GM12873 (cell line): Measurements from ENCODE around the gene ZNF524.
A peak's percentile ranks its signal among the peaks of the same experiment; 100 is the strongest.

Source experiments
- TF ChIP-seq, protein P1 (sequence below): IDR thresholded peaks from 2 replicates; pipeline ENCODE4 v1.5.1; 2012; ENCODE audit warnings: low read depth, mild to moderate bottlenecking, moderate library complexity, low read length, control low read depth; ENCODE audit not compliant: insufficient read depth; ENCODE audit errors: missing control alignments

The ZNF524 gene

DNA sequence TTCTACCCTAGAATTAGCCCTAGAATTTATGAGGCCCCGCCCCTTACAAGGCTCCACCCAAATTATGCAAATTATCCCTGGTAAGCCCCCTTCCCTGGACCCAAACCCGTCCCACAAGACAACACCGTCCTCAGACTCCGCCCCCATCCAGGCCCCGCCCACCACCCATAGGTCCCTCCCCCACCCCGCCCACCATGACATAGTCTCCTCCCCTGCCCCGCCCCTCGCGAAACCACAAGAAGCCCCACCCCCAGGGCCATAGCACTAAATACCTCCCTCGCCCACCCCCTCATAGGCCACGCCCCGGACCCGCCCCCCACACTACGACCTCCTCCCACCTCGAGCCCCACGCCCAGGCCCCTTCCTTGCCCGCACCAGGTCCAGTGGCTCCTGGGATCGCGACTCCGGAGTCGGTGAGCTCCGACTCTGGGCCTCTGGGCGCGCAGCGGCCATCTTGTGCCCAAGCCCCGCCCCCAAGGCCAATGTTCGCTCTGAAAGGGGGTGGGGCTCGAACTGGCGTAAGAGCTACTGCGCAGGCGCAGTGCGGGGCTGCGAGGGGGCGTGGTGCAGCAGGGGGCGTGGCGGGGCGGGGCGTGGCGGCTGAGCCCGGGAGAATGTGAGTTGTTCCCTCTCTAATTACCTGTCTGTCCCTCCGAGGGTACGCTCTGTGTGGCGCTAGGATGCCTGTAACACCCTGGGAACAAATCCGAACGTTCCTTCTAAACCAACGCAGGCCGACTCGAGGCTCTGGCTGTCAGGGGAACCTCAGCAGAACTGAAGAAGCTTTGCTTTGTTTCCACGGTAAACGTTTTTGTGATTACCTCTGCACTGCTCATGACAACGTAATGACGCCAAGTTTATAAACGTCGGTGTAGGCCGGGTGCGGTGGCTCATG, 24.3 kb downstream of the ZNF524 start, which contains the start of gene ZNF784:
TSS of gene ZNF784 (minus strand) at position 458 of the 895 bp plus-strand sequence. CDS start at position 453, 5 bp downstream.
- TF ChIP-seq, protein P1, sequence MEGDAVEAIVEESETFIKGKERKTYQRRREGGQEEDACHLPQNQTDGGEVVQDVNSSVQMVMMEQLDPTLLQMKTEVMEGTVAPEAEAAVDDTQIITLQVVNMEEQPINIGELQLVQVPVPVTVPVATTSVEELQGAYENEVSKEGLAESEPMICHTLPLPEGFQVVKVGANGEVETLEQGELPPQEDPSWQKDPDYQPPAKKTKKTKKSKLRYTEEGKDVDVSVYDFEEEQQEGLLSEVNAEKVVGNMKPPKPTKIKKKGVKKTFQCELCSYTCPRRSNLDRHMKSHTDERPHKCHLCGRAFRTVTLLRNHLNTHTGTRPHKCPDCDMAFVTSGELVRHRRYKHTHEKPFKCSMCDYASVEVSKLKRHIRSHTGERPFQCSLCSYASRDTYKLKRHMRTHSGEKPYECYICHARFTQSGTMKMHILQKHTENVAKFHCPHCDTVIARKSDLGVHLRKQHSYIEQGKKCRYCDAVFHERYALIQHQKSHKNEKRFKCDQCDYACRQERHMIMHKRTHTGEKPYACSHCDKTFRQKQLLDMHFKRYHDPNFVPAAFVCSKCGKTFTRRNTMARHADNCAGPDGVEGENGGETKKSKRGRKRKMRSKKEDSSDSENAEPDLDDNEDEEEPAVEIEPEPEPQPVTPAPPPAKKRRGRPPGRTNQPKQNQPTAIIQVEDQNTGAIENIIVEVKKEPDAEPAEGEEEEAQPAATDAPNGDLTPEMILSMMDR: no peak

DNA sequence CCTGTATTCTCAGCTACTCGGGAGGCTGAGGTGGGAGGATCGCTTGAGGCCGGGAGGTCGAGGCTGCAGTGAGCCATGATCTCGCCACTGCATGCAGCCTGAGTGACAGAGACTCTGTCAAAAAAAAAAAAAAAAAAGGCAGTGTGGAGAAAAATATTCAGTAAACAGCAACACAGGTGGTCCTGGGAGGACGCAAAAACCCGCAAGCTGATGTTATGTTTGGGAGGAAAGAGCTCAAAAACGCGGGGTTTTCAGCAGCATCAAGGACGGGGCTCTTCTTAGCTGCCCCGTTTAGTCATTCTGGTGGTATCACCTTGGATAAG, 24.9 kb downstream of the ZNF524 start:
- TF ChIP-seq, protein P1: no peak

DNA sequence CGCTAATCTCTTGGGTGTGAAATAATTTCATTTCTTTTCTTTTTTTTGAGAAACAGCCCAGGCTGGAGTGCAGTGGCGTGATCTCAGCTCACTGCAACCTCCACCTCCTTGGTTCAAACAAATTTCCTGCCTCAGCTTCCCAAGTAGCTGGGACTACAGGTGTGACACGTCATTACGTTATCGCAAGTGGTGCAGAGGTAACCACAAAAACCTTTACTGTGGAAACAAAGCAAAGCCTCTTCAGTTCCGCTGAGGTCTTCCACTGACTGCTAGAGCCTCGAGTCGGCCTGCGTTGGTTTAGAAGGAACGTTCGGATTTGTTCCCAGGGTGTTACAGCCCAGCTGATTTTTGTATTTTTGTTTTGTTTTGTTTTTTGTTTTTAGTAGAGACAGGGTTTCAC, 26.3 kb downstream of the ZNF524 start:
- TF ChIP-seq, protein P1: no peak

DNA sequence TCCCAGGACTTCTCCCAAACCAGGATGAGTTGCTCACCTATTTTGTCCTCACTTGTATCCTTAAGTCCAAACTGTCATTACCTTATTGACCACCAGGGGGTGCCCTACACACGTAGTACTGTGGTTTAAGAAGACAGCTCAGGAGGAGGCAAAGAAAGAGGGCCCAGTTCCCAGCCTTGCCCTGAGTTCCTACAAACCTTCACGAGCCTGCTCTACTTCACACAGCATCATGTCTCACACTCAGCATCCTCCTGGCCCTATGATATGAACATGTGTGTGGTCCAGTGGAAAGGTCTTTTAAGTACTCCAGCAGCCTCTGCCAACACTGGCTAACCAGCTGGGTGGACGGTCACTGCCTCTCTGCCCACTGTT, 32.4 kb downstream of the ZNF524 start:
- TF ChIP-seq, protein P1: peak; percentile 78

DNA sequence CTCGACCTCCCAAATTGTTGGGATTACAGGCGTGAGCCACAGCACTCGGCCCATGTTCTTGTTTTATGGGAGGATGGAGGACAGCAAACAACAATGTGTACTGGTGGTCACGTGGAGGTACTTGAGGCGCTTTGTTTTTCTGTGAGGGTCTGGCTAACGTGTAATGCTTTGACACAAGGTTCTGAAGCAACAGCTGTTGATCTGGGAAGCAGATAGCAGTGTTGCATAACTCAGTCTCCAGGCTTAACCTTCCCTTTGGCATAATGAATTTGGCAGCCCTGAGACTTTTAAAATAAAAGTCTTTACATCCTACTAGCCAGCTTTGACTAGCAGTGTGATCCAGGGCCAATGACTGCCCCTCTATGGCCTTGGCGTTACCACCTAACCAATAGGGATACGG, 33.8 kb downstream of the ZNF524 start:
- TF ChIP-seq, protein P1: no peak

DNA sequence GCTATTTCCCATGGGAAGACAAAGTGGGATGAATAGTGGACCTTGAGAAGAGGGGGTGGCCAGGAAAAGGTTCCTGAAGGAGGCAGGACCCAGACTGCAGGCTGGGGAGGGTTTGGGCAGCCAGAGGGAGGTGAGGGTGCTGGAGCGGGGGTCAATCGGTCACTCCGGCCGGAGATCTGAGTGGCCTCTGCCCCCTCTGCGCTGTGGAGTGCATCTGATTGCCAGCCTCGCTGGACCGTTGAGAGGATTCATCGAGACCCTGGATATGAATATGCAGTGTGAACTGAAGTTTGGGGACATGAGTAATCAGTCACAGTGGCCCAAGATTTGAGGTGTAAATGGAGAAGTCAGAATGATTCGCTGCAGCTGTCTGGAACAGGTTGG, 35.2 kb downstream of the ZNF524 start:
- TF ChIP-seq, protein P1: no peak

DNA sequence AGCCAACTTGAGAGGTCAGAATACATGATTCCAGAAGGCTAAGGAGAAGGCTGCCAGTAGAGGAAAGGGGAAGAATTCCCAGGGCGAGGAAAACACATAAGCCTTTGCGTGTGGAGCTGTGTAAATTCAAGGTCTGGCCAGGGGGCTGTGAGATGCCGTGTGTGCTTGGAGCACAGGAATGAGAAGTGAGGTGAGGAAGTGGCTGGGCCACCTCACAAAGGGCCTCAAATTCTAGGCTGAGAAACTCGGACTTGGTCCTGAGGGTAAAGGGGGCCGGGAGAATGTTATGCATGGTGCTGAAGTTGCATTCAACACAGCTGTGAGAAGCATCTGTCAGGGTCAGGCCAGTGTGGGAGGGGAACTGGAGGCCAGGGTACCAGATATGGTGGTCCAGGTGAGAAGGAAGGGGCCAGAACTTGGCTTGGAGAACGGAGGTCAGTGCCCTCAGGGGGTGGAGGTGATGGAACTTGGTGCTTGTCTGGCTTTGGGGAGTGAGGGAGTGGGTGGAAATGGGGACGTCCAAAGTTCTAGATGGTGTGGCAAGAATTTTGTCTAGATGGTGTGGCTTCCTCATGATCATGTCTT, 35.9 kb downstream of the ZNF524 start:
- TF ChIP-seq, protein P1: no peak
